GM21360 (cell line): ENCODE measurements around the gene SLC9A9.

Experiments
- ATAC-seq: cut with Tn5 transposase; IDR thresholded peaks from one replicate; pipeline ENCODE4 v1.9.1; 2021; ENCODE audit warnings: mild to moderate bottlenecking, moderate library complexity; ENCODE audit not compliant: unreplicated experiment

Gene SLC9A9

GRCh38 chr3:143269741-143270140 lies 578.5 kb downstream of the SLC9A9 start:
- ATAC-seq: no peak

GRCh38 chr3:143267989-143268388 lies 580.3 kb downstream of the SLC9A9 start:
- ATAC-seq: no peak

- no peak for ATAC-seq
Observed at GRCh38 chr3:143266927-143267326, 581.3 kb downstream of the SLC9A9 start.

- ATAC-seq: no peak
Observed at GRCh38 chr3:143266511-143266910, 581.8 kb downstream of the SLC9A9 start.

GRCh38 chr3:143265501-143266070 lies 582.7 kb downstream of the SLC9A9 start:
- no peak for ATAC-seq

GRCh38 chr3:143263852-143264513 lies 584.3 kb downstream of the SLC9A9 start:
- no peak for ATAC-seq

- ATAC-seq: no peak
Observed at GRCh38 chr3:143261848-143262247, 586.4 kb downstream of the SLC9A9 start.

- no peak for ATAC-seq
Observed at GRCh38 chr3:143258692-143259091, 589.6 kb downstream of the SLC9A9 start.

GRCh38 chr3:143256416-143256815 lies 591.9 kb downstream of the SLC9A9 start:
- ATAC-seq: no peak

- ATAC-seq: no peak
Observed at GRCh38 chr3:143255739-143256138, 592.5 kb downstream of the SLC9A9 start.

DNA sequence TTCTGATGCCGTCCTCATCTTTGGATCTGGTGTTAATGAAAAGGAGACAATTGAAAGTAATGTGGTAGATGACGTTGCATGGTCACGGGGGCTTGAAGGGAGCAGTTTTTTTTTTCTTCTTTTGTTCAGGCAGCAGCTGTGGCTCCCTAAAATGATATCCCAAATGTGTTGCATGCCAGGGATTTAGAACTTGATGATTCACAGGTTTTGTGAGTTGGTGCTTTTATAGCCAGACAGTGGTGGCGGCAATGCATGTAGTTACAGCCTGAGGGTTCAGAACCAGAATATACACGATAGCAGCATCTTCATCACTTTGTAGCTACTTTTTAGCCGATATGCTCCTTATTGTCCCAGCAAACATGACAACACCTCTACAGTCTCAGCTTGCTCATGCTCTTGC lies 595.3 kb downstream of the SLC9A9 start:
- ATAC-seq: no peak

DNA sequence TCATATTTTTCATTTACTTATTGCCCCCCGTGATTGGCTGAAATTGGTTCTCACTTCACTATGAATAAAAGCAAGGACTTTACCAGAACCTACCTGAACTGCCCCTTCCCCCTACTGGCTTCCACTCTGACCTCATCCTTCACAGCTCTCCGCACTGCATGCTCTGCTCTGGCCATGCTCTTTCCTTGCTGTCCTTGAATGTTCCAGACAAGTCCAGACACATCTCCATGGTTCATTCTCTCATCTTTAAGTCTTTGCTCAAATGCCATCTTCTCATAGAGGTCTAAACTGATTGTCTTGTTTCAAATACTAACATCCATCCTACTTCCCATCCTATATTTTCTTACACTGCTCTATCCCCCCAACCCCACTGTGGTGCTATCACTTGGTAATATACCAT lies 599.3 kb downstream of the SLC9A9 start:
- ATAC-seq: no peak

DNA sequence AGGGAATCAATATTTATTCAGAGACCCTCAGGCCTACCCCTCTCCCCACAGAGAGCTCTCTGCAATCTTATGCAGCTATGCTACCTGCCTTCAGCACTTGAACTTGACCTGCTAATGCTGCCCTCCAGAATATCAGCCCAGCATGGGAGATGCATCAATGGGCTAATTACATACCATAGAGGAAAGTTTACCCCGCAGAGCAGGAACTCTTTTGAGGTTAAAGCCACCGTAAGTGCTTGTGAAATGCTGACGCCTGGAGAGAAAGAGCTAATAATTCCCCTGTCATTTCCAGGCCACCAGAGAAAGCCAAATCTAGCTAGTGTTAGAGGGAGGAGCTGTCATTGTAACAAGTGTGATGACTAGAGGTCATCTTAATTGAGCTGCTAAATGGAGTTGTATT lies 601.2 kb downstream of the SLC9A9 start:
- no peak for ATAC-seq

DNA sequence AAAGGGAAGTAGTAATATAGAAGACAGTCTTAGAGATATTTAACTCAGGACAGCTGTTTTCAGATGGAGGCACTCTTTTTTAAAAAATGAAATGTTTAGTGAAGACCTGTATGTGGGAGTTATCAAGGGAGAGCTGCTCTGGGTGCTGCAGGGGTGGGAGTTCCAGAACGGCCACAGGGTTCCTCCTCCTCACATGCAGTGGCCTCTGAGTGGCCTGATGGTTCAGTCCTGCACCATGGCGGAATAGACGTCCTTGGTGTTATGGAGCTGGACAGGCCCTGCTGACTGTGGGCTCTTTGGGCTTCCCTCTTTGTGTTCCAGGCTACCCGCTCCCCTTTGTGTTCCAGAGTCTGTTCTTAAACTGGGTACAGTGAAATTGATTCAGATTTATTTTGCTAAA lies 602.6 kb downstream of the SLC9A9 start:
- no peak for ATAC-seq

- ATAC-seq: no peak
Observed at GRCh38 chr3:143244516-143245063, 603.7 kb downstream of the SLC9A9 start.

DNA sequence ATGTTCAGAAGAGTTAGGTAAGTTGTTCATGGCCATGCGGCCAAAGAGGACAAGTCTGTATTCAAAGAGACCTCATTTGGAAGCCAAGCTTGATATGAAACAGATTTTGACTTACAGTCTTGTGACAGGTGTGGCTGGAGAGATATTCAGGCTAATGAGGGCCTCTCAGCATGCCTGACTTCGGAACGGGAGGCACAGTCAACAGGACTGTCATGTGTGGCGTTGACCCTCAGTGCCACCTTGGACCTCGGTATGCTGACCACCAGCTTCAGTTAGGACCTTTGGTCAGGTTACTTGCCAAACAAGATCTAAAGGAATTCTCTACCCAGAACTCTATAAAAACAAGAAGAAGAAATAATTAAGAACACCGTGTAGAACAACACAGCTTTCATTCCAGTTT lies 604.6 kb downstream of the SLC9A9 start:
- no peak for ATAC-seq

DNA sequence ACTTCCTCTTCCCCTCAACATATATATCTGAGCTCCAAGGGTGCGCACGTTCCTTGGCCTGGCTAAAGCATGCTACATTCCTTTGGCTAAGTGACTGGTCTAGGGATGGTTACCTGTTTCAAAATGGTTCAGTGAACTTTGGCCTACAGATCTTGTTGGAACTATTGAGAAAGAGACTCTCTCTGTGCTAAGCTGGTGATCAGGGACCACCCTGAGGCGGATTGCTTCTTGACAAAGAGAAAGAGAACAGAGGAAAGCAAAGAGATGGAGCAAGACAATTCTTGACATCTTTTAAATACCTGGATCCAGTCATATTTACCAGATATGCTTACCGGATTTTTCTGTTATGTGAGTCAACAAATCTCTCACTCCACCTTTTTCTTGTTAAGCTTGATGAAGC lies 605.6 kb downstream of the SLC9A9 start:
- no peak for ATAC-seq

GRCh38 chr3:143242101-143242500 lies 606.2 kb downstream of the SLC9A9 start:
- no peak for ATAC-seq

GRCh38 chr3:143241481-143241951 lies 606.8 kb downstream of the SLC9A9 start:
- ATAC-seq: no peak

DNA sequence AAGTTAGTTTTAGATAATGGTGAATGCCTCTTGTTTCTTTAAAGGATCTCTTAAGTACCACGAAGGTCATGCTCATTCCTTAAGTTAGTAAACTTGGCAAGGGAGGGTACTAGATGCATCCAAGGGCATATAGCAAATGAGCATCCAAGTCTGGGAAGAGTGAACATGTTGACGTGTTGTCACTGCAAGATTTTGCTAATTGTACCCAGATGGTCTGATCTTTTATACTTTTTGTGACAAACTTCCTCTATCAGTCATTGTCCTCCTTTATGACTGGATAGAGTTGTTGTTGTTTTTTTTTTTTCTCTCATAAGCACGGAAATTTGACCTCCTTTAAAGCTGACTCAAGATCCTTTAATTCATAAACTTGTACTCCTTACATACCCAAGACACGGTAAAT lies 607.4 kb downstream of the SLC9A9 start:
- ATAC-seq: no peak

- no peak for ATAC-seq
Observed at GRCh38 chr3:143239031-143239430, 609.2 kb downstream of the SLC9A9 start.

GRCh38 chr3:143237077-143237627 lies 611.1 kb downstream of the SLC9A9 start:
- no peak for ATAC-seq
